B cell (primary cell): ENCODE data around the gene MAP3K1. TPM values are rescaled to one million over a fixed set of nuclear protein-coding genes. Genes with fewer than 3 reads are reported as not detected.

Experiments
- ATAC-seq: fragments of 200-7000 bp; cut with Tn5 transposase; one replicate; pipeline ENCODE4 v1.10.0; 2021; ENCODE audit warnings: low read depth, mild to moderate bottlenecking, moderate number of reproducible peaks, moderate library complexity
- CTCF ChIA-PET: fragments of 350-600 bp; sonication (Branson Sonifier 250); formaldehyde crosslinking; loops from one replicate; lab custom pipeline; 2021; ENCODE audit warnings: antibody characterized with exemption, inconsistent platforms; lab: Charles Lee
- POLR2A ChIA-PET: fragments of 350-600 bp; sonication (Branson Sonifier 250); formaldehyde crosslinking; loops from one replicate; lab custom pipeline; 2021; ENCODE audit warnings: antibody characterized with exemption; lab: Charles Lee
- DNase-seq: peaks from one replicate; pipeline ENCODE4 v3.0.0; 2013
- H2AFZ ChIP-seq: 2 replicates; pipeline ENCODE4 v1.6.1; 2012; ENCODE audit warnings: mild to moderate bottlenecking, low read depth, low read length; ENCODE audit not compliant: insufficient read depth, poor library complexity, severe bottlenecking
- H3K27ac ChIP-seq, 2 donors: 1 replicate in 1 of 2; 2 replicates in 1 of 2; pipeline ENCODE4 v1.5.1; 2012 to 2013; ENCODE audit warnings: low read length in 2 of 2, mild to moderate bottlenecking in 2 of 2, moderate library complexity in 1 of 2
- H3K27me3 ChIP-seq, 4 experiments: fragments of 200-600 bp in 1 of 4; sonication (generic) in 1 of 4; replicated peaks in 1 of 4; 1 replicate in 2 of 4; 2 replicates in 2 of 4; pipeline versions ENCODE4 v1.6.1 to v1.7.0; 2013 to 2016; ENCODE audit warnings: low read length in 3 of 4, mild to moderate bottlenecking in 2 of 4, mixed read lengths in 1 of 4, moderate library complexity in 1 of 4; ENCODE audit not compliant: insufficient read depth in 4 of 4, control insufficient read depth in 3 of 4; ENCODE audit errors: control extremely low read depth in 1 of 4
- H3K36me3 ChIP-seq, 2 experiments: replicated peaks in 1 of 2; 1 replicate in 1 of 2; 2 replicates in 1 of 2; pipeline versions ENCODE4 v1.6.1 to v1.7.1; 2013; ENCODE audit warnings: low read length in 1 of 2; ENCODE audit not compliant: insufficient read depth in 2 of 2, control insufficient read depth in 1 of 2; ENCODE audit errors: control extremely low read depth in 1 of 2, extremely low read depth in 1 of 2
- H3K4me1 ChIP-seq, 2 donors: fragments of 200-600 bp in 1 of 2; sonication (generic) in 1 of 2; 1 replicate in 1 of 2; 2 replicates in 1 of 2; pipeline versions ENCODE4 v1.5.1 to v1.6.1; 2013 to 2017; ENCODE audit warnings: low read length in 2 of 2; ENCODE audit not compliant: control insufficient read depth in 2 of 2, insufficient read depth in 2 of 2
- H3K4me2 ChIP-seq: replicated peaks from 2 replicates; pipeline ENCODE3; 2012; ENCODE audit warnings: mild to moderate bottlenecking, low read depth, low read length; ENCODE audit not compliant: poor library complexity, severe bottlenecking
- H3K4me3 ChIP-seq, 5 experiments: fragments of 200-600 bp in 1 of 5; sonication (generic) in 1 of 5; 1 replicate in 3 of 5; 2 replicates in 2 of 5; pipeline versions ENCODE4 v1.5.1 to v1.7.0; 2011 to 2016; ENCODE audit warnings: low read length in 4 of 5, mild to moderate bottlenecking in 4 of 5, low read depth in 2 of 5, control low read depth in 1 of 5, moderate library complexity in 1 of 5; ENCODE audit not compliant: insufficient read depth in 1 of 5; ENCODE audit errors: control extremely low read depth in 1 of 5, extremely low read depth in 1 of 5
- H3K79me2 ChIP-seq: fragments of 200-600 bp; sonication (generic); one replicate; pipeline ENCODE4 v1.6.0; 2016; ENCODE audit warnings: low read length; ENCODE audit not compliant: control insufficient read depth, insufficient read depth
- H3K9ac ChIP-seq: fragments of 200-600 bp; sonication (generic); 2 replicates; pipeline ENCODE4 v1.6.1; 2017; ENCODE audit warnings: mild to moderate bottlenecking, low read length, moderate library complexity
- H3K9me3 ChIP-seq, 3 donors: one replicate each; pipeline versions ENCODE4 v1.6.1 to v1.7.1; 2013; ENCODE audit warnings: low read length in 2 of 3; ENCODE audit not compliant: control insufficient read depth in 2 of 3, insufficient read depth in 1 of 3; ENCODE audit errors: control extremely low read depth in 1 of 3
- H4K20me1 ChIP-seq: 2 replicates; pipeline ENCODE4 v1.6.0; 2012; ENCODE audit warnings: mild to moderate bottlenecking, low read length; ENCODE audit not compliant: insufficient read depth, control insufficient read depth, poor library complexity, severe bottlenecking
- H3K27ac Mint-ChIP-seq: one replicate; pipeline ENCODE4 v1.8.0; 2021; ENCODE audit warnings: mixed read lengths
- H3K27me3 Mint-ChIP-seq: one replicate; pipeline ENCODE4 v1.8.0; 2021; ENCODE audit warnings: mixed read lengths
- H3K4me1 Mint-ChIP-seq: one replicate; pipeline ENCODE4 v1.8.0; 2021; ENCODE audit warnings: mixed read lengths
- H3K4me3 Mint-ChIP-seq: one replicate; pipeline ENCODE4 v1.8.0; 2021; ENCODE audit warnings: mixed read lengths
- H3K9me3 Mint-ChIP-seq: one replicate; pipeline ENCODE4 v1.8.0; 2022; ENCODE audit warnings: mixed read lengths; ENCODE audit not compliant: insufficient read depth
- CTCF ChIP-seq: fragments of 200-600 bp; IDR thresholded peaks from one replicate; pipeline ENCODE4 v1.8.0; 2022; ENCODE audit warnings: antibody characterized with exemption, mild to moderate bottlenecking
- EZH2 ChIP-seq: IDR thresholded peaks from 2 replicates; pipeline ENCODE4 v1.6.1; 2012; ENCODE audit warnings: borderline replicate concordance, low read depth, mild to moderate bottlenecking, moderate library complexity, low read length; ENCODE audit not compliant: insufficient read depth, poor library complexity, severe bottlenecking
- WGBS: methylation state at CpG from one replicate; pipeline ENCODE4 v1.1.5; 2013; ENCODE audit warnings: missing lambda C conversion rate; ENCODE audit not compliant: insufficient coverage; 5-methylcytosine and 5-hydroxymethylcytosine counted together
- intact Hi-C: fragments of 100-400 bp; cut with micrococcal nuclease; formaldehyde crosslinking; loops from one replicate; pipeline ENCODE4 v1.10.0; 2022
- polyA plus RNA-seq: library from polyadenylated mRNA; depleted of rRNA; stranded (reverse); fragments of >200 nt; gene quantifications from 2 replicates; pipeline ENCODE4 v1.2.3, GENCODE V29; 2012
- total RNA-seq, 2 donors: library from RNA; stranded (reverse); fragments of 120-200 nt in 1 of 2; gene quantifications; 1 replicate in 1 of 2; 2 replicates in 1 of 2; pipeline versions ENCODE4 v1.2.3 to v1.2.4, GENCODE V29; 2013 to 2022

Gene MAP3K1
- total and polyA plus RNA-seq, 2 donors (not counting 1 experiment from before 2014, with no cell fraction given) = 51.7 to 160 TPM

DNA sequence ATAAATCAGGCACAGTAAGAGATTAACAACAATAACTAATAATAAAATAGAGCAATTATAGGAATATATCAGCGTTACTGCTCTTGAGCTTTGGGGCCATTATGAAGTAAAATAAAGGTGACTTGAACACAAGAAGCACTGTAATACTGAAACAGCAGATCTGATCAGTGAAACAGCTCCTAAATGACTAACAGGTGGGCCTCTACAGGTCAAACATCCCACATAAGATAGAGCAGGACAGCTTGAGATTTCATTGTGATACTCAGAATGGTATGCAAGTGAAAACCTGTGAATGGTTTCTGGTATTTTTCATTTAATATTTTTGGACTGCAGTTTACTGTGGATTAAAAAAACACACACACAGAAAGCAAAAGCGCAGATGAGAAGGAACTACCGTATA, 24.0 kb upstream of the MAP3K1 start:
- Histone ChIP-seq H4K20me1 (no peaks in the 10 kb centered on the region), H3K79me2 (no peaks in the 10 kb centered on the region), H3K4me3 (no peak overlapping the region), H2AFZ (no peak overlapping the region), H3K4me2 (no peak overlapping the region), H3K9me3 (no peaks in the 10 kb centered on the region), H3K9ac (no peak overlapping the region), H3K4me1 (no peaks in the 10 kb centered on the region), H3K27ac (no peak overlapping the region), H3K27me3 (no peaks in the 10 kb centered on the region), H3K36me3 (no peaks in the 10 kb centered on the region)
- H3K27me3 Mint-ChIP-seq = no peaks in the 10 kb centered on the region
- no peak overlapping the region for H3K27ac Mint-ChIP-seq
- no peaks in the 10 kb centered on the region for H3K4me1 Mint-ChIP-seq
- DNase-seq = no peak
- no peak for ATAC-seq
- no peak overlapping the region for H3K4me3 Mint-ChIP-seq
- no CpG with 5 or more reads among the region's 3 CpGs for WGBS
- intact Hi-C loops = no loop called here
- no peak for TF ChIP-seq EZH2
- no peak for TF ChIP-seq CTCF
- CTCF ChIA-PET = no interaction called here
- no peaks in the 10 kb centered on the region for H3K9me3 Mint-ChIP-seq
- POLR2A ChIA-PET = interaction anchor here (0.7 kb wide), 1 partner anchor 377 kb away, joined by 5 read pairs; no protein-coding TSS in a partner anchor

- no peak for TF ChIP-seq EZH2
- TF ChIP-seq CTCF = no peak
- Histone ChIP-seq H3K9me3 (no peaks in the 10 kb centered on the region), H3K79me2 (no peaks in the 10 kb centered on the region), H3K36me3 (no peaks in the 10 kb centered on the region), H2AFZ (no peak overlapping the region), H3K27me3 (no peaks in the 10 kb centered on the region), H4K20me1 (no peaks in the 10 kb centered on the region), H3K27ac (no peak overlapping the region), H3K4me3 (no peak overlapping the region), H3K9ac (no peak overlapping the region), H3K4me1 (no peaks in the 10 kb centered on the region), H3K4me2 (no peak overlapping the region)
- Mint-ChIP-seq H3K4me1 (peaks cover 4% of the 10 kb centered on the region), H3K27me3 (no peaks in the 10 kb centered on the region), H3K4me3 (no peak overlapping the region), H3K27ac (no peak overlapping the region), H3K9me3 (no peaks in the 10 kb centered on the region)
- CTCF ChIA-PET = no interaction called here
- no peak for DNase-seq
- intact Hi-C loops = no loop called here
- POLR2A ChIA-PET = no interaction called here
- ATAC-seq = no peak
These were observed 16.8 kb upstream of the MAP3K1 start for GRCh38 chr5:56798521-56798920.
